GF-D8 (cell line): Measurements from ENCODE around the gene GTF2IRD1.
"Not testable (repeated sequence)": the region's sequence is repeated elsewhere in the genome, so short reads cannot be mapped to it uniquely, and the experiment has no call there.

Experiments
- DNase-seq: peaks from one replicate; lab custom pipeline; 2025; lab: John Stamatoyannopoulos, UW

GTF2IRD1 gene

DNA sequence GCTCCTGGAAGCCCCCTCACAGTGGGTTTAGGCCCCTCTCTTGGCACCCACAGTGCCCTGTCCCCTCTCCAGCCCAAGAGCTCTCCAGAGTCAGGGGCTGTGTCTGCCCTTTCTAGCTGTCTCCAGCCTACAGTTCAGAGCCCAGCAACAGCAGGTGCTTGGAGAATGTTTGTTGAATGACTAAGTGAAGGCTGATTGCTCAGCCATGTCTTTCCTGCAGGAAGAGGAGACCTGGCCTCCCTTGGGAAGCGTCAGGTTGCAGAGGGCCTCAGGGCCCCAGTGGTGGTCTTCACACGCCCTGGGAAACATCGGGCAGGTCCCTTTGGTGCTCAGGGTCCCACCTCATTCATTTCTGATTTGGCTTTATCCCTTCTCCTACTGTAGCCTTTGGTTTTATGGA lies 62.5 kb downstream of the GTF2IRD1 start:
- no peak for DNase-seq

DNA sequence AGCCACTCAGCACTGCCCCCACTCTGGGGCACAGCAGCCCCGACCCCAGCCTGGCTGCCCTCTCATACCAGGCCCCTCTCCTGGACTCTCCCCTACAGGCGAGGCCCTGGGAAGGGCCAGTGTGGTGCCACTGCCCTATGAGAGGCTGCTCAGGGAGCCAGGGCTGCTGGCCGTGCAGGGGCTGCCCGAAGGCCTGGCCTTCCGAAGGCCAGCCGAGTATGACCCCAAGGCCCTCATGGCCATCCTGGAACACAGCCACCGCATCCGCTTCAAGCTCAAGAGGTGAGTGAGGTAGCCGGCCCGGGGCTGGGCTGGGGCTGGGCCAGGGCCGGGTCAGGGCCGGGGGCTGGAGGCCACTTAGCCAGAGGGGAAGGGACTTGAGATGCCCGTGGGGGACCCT lies 64.3 kb downstream of the GTF2IRD1 start:
- no peak for DNase-seq

DNA sequence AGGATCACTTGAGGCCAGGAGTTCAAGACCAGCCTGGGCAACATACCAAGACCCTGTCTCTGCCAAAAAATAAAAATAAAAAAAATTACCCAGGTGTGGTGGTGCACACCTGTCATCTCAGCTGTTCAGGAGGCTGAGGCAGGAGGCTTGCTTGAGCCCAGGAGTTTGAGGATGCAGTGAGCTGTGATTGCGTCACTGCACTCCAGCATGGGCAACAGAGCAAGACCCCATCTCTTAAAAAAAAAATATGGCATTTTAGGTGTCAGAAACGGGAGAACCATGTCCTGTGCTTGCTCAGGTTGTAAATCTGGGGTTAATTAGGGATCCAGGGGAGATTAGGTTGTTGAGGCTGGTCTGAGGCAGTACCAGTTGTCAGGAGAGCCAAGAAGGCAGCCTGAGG lies 64.9 kb downstream of the GTF2IRD1 start:
- DNase-seq: no peak

DNA sequence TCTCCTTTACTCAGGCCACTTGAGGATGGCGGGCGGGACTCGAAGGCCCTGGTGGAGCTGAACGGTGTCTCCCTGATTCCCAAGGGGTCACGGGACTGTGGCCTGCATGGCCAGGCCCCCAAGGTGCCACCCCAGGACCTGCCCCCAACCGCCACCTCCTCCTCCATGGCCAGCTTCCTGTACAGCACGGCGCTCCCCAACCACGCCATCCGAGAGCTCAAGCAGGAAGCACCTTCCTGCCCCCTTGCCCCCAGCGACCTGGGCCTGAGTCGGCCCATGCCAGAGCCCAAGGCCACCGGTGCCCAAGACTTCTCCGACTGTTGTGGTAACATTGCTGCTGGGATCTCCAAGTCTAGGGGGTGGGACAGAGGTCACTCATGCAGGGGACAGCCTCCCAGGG lies 65.7 kb downstream of the GTF2IRD1 start:
- no peak for DNase-seq

DNA sequence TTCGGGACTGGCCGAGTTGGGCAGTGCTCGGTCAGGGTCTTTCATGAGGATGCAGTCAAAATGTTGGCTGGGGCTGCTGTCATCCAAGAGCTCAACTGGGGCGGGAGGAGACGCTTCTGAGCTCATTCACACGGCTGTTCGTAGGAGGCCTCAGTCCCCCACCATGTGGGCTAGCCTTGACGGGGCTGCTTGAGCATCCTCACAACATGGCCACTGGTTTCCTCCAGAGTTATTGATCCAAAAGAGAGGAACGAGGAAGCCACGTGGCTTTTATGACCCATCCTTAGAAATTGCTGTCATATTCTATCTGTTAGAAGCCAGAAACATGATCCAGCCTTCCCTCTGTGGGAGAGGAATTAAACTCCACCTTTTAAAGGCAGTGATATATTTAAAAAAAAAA lies 68.1 kb downstream of the GTF2IRD1 start:
- DNase-seq: no peak

DNA sequence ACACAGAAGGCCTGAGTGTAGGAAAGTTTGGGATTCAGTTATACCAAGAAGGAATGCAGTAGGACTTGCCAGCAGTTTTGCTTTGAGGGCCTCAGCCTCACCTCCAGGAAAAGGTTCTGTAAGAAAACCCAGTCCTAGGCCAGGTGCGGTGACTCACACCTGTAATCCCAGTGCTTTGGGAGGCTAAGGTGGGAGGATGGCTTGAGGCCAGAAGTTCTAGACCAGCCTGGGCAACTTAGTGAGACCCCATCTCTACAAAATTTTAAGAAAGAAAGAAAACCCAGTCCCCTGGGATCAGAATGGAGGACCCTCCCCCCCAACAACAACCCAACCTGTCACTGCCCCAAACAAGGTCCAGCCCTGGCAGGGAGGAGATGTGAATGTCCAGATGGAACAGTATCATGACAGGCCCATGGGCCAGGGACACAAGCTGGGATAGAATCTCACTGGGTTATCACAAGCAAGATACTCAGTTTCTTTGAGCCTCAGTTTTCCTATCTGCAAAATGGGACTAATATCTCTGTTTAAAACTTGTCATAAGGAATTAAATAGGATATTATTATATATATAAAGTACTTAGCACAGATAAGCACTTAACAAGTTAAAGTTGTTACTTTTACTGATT lies 68.7 kb downstream of the GTF2IRD1 start:
- no peak for DNase-seq

DNA sequence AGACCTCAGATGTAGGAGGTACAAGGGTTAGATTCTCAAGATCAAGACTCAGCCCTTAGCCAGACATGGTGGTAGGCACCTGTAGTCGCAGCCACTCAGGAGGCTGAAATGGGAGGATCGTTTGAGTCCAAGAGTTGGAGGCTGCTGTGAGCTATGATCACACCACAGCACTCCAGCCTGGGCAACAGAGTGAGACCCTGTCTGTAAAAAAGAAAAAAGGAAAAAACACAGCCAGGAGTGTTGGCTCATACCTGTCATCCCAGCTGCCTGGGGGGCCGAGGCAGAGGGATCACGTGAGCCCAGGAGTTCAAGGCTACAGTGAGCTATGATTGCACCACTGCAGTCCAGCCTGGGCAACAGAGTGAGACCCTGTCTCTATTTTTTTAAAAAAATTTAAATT lies 69.3 kb downstream of the GTF2IRD1 start:
- no peak for DNase-seq

DNA sequence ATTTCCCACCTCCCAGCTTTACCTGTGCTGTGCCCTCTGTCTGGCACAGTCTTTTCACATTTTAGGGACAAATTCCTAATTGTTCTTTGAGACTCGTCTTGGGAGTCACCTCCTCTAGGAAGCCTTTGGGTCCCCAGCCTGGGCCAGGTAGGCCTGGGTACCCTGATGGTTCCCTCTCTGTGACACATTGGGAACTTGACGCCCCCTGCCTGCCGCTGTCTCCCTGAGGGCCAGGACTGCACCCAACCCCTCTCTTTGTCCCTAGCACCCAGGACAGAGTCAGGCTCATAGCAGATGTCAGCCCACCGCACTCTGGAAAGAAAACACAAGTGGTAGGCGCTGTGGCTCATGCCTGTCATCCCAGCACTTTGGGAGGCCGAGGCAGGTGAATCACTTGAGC lies 71.4 kb downstream of the GTF2IRD1 start:
- no peak for DNase-seq

DNA sequence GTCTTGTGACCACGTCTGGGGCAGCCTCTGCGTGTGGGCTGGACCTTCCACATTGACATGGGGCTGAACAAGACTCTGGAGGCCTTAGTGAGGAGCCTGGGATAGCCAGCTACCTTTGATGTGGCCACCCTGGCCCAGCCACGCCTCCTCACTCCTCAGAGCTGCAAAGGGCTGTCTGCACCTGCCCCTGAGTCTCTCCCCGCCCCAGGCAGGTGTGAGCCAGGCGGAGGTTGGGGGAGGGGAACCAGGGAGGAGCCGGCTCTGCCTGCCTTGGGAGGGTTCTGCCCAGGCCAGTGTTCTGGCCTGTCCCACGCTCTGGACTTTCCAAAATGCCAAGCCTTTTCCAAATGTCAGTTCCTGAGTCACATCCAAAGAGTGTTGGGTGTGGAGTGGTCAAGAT lies 72.2 kb downstream of the GTF2IRD1 start:
- no peak for DNase-seq

DNA sequence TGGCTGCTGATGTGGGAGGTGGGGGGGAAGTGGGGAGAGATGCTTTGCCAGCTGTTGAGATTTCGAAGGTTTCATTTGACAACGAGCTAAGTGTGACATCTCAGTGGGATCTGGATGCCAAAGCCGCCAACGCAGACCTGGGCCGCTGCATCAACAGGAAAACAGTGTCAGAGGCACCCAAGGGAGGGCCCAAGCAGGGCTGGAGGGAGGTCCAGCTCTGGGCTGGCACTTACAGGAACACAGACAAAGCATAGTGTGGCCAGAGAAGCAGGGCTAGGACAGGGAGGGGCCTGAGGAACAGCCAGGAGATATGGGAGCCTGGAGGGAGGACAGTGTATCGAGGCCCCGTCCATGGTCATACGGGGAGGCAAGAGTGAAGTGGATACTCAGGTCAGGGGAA lies 73.1 kb downstream of the GTF2IRD1 start:
- no peak for DNase-seq

DNA sequence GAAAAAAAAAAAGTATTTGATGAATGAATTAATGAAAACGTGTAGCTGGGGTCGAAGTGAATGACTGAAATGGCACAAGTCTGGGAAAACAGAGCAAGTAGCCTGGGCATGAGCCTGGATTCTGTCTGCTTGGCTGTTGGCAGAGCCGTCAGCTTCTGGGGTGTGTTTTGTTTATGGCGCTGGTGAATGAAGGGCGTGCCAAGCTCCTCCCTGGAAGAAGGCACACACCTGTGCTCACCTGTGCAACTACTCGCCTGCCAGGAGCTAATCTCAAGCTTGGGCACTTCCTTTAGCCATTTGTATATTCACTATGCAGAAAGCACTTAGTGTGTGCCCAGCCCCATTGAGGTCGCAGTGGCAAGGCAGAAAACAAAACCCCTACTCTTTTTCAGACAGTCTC lies 74.1 kb downstream of the GTF2IRD1 start:
- DNase-seq: no peak

DNA sequence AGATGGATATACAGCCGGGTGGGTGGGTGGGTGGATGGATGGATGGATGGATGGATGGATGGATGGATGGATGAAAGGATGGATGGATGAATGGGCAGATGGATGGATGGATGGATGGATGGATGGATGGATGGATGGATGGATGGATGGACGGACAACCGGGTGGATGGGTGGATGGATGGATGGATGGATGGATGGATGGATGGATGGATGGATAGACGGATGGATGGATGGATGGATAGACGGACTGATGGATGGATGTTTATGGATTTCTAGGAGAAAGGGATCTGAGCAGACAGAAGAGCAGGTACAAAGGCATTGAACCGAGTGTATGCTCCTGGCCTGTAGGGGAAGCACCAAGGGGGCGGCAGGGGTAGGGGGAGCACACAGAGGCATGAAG lies 75.1 kb downstream of the GTF2IRD1 start:
- DNase-seq: not testable (repeated sequence)

DNA sequence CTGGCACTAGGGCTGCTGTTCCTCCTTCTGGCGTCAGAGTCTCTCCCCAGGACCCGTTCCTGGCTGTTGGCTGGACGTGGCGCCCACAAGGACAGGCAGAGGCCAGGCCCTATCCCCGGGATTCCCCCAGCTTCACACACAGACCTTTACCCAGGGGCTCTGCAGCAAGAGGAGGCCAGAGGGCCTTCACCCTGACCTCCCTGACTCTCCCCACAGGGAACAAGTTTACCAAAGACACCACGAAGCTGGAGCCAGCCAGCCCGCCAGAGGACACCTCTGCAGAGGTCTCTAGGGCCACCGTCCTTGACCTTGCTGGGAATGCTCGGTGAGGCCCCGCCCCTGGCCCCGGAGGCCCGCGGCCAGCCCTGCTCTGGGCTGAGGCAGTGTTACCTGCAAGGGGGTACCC lies 82.2 kb downstream of the GTF2IRD1 start:
- no peak for DNase-seq

DNA sequence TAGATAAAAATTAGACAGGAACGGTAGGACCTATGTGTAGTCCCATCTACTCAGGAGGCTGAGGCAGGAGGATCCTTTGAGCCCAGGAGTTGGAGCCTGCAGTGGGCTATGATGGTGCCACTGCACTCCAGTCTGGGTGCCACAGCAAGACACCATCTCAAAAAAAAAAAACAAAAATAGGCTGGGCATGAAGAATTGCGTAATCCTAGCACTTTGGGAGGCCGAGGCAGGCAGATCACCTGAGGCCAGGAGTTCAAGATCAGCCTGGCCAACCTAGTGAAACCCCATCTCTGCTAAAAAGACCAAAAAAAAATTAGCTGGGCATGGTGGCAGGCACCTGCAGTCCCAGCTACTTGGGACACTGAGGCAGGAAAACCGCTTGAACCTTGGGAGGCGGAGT lies 88.2 kb downstream of the GTF2IRD1 start:
- DNase-seq: not testable (repeated sequence)

DNA sequence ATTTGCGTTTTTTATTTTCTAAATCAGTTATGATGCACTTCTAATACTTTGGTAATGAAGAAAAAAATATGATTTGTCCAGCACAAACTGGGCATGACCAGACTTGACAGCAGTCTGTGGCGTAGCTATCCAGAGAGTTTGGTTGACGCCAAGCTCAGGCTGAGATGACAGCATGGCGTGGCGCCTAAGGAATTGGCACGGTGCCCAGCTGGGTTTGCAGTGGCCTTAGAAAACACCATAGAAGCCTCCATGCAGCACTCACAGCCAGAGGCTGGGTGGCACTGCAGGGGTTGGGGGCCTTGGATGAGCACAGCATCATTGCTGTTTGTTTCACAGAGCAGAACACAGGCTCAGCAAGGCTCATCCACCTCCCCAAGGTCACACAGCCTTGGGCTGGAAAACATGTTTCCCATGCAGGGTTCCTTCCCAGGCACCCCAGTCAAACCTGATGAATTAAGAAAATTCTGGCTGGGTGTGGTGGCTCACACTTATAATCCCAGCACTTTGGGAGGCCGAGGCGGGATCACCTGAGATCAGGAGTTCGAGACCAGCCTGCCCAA lies 88.9 kb downstream of the GTF2IRD1 start:
- DNase-seq: no peak

DNA sequence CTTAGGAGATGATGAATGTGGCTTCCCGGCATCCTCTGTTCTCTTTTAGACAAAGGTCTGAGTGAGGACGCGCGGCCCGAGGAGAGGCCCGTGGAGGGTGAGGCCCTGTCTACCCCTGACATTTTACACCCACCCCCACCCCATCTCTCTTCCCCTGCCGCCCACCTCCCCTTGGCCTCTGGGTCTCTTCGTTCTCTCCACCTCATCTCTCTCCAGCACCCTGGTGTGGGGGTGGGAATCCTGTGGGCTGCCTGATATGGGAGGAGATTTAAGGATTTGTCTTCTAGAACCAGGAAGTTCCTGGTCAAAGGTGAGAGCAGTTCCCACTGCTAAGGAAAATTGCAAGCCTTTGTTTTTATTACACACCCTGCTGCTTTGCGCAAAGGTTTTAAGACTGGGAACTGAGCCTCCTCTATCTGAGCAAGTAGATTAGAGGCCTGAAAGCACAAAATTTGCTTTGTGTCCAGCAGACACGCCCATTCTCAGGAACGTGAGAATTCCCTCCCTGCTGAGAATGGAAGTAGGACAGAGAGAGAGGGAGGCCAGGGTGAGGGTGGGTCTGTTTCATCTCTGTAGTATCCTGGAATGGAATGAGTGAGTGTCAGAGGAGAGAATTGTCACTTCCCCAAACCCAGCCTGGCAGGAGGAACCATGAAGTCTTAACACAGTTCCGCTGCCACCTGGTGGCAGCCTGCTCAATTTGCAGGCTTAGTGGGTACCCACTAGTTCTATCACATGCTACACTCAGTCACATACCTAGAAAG lies 91.2 kb downstream of the GTF2IRD1 start:
- DNase-seq: no peak

DNA sequence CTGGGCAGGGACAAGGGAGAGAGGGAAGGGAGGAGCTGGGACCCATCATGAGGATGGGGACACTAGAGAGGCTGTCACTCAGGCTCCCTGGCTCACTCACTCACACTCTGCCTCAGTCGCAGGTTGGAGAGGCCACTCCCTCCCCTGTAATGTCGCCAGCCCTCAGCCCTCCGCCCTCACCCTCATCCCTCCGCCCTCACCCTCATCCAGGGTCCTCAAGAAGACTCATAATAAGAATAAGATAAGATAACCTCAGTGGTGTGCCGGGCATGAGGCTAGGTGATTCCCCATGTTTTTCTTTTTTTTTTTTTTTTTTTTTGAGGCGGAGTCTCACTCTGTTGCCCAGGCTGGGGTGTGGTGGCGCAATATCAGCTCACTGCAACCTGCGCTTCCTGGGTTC lies 92.2 kb downstream of the GTF2IRD1 start:
- no peak for DNase-seq

DNA sequence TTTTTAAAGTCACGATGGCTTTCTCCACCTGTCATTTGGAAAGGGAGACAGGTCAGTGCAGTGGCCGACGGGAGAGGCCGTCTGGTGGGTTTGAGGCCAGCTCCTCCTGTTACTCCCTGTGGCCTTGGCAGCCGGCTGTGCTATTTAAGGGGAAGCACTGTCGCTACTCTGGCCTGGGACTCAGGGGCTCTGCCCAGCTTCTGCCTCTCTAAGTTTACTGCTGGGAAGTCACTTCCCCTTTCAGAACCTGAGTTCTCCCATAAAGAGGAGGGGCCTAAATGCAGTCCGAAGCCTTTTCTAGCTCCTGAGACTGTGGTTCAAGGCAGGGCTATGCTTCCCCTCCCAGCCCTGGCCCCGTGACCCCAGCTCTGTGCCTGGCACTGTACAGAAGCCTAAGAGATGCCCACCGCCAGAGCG lies 99.9 kb downstream of the GTF2IRD1 start:
- DNase-seq: not testable (repeated sequence)

DNA sequence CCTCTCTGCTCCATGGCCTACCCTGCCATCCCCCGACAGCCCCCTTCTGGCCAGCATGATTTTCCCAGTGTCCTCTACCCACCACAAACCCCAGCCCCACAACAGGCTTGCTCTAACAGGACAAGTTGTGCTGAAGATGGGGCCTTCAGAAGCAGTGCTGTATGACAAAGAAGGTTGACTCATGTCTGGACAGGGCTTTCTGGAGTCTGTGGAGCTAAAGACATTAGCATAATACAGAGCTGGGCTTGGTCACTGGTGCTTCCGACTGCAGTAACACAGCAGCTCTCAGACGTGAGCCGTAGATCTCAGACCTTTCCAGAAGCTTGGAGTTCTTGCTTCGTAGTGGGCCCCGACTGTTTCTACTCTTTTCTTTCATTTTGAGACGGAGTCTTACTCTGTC lies 100.5 kb downstream of the GTF2IRD1 start:
- no peak for DNase-seq

DNA sequence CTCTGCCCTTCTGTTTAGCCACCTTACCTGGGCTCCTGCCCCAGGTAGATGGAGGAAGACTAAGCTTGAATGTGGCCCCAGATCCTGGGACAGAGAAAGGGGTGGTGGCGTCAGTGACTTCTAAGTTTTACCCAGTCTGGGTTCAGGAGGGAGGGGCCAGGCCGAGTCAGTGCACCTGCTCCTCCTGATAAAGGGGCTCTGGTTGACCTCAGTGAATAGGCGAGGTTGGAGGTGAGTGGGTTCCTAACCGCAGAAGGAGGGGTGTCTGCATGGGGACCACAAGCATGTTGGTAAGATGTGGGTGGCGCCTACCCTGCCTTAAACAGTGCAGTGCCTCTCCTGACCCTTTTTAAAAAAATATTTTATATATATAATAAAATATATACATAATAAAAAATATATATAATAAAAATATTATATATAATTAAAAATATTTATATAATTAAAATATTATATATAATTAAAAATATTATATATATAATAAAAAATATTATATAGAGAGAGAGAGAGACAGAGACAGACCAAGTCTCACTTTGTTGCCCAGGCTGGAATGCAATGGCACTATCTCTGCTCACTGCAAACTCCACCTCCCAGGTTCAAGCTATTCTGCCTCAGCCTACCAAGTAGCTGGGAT lies 106.5 kb downstream of the GTF2IRD1 start:
- DNase-seq: no peak

DNA sequence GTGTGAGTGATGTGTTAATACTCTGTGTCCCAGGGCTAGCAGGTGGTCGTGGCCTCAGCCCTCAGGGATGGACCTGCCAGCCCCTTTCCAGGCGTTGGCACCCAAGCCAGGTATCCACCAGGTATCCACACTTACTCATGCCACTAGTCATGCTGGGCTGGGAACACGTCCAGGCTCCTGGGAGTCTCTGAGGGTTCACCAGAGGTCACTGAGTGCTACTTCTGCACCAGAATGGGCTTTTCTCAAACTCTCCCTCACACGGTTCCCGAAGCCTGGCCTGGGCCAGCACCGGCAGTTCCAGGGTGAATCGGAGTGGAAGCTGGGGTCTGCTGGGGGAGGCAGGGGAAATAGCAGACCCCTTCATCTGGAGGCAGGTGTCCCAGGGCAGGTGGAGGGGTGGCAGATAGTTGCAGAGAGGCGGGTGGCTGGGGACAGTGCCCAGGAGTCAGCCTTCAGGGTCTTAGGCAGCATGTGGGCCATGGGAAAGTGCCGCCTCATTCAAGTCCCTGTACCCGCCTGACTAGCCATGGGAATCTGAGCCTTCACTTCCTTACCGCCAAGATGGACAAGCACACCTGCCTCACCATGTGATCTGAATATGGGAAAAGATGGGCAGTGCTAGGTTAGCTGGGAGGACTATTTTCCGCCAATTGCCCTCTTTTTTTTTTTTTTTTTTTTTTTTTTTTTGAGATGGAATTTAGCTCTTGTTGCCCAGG lies 108.3 kb downstream of the GTF2IRD1 start:
- no peak for DNase-seq

DNA sequence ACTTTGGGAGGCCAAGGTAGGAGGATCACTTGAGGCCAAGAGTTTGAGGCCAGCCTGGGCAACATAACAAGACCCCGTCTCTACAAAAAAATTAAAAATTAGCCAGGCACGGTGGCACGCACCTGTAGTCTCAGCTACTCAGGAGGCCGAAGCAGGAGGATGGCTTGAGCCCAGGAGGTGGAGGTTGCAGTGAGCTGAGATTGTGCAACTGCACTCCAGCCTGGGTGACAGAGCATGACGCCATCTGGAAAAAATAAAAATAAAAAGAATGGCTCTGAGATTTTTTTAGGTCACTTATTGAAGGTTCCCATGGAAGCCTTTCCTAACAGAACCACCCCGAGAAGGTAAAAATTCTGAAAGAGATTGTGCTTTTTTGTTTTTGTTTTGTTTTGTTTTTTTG lies 109.9 kb downstream of the GTF2IRD1 start:
- DNase-seq: not testable (repeated sequence)

DNA sequence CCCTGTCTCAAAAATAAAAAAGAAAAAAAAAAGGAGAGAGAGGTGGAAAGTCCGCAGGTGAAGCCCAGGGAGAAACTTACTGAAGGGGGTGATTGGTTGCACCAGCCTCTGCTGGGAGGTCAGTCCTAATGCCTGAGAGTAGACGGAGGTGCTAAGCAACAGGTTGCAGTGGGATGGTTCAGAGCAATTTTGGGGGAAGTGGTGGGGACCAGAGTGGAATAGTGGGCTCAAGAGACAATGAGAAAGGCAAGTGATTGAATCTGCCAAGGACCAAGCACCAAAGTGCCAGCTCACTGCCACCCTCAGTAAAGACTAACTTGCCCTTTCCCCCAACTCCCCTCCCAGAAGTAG lies 113.6 kb downstream of the GTF2IRD1 start:
- no peak for DNase-seq
